Activated CD8-positive, alpha-beta memory T cell treated with anti-CD3 and anti-CD28 coated beads, Interleukin-2, amount 50 U/mL, for 24 hours (primary cell): Measurements from ENCODE around the gene WDR72.

Source experiments
- DNase-seq: peaks from one replicate; pipeline ENCODE4 v3.0.0-alpha.2; 2020; ENCODE audit errors: extremely low read depth

WDR72 gene

DNA sequence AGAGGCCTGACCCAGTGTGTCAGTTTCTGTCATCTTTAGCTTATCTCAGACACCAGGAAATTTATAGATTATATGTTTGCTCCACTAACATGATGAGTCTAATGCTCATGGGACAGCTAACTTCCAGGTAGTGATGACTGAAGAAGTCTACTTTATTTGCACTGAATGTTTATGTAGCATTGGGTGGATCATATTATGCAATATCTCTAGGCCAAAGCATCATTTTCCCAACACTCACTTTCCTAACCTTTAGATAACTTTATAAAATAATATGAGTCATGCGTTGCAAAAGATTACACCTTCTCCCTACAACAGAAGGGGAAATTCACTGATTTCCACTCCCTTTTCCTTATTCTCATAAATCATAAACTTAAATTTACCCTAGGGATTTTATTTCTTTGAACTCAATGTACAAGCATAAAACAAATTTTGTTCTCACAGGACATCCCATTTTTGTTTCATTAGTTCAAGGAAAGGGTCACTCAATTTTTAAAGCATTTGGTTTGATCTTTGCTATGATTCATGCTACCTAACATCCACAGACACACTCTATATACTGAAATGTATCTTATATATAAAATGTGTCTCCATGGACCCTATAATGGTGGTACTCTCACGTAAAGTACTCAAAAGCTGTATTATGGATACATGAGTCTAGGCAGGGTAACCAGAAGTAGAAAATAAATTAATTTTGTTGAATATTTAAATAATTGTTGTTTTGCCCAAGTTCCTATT is 225.2 kb downstream of the WDR72 start:
- no peak for DNase-seq

DNA sequence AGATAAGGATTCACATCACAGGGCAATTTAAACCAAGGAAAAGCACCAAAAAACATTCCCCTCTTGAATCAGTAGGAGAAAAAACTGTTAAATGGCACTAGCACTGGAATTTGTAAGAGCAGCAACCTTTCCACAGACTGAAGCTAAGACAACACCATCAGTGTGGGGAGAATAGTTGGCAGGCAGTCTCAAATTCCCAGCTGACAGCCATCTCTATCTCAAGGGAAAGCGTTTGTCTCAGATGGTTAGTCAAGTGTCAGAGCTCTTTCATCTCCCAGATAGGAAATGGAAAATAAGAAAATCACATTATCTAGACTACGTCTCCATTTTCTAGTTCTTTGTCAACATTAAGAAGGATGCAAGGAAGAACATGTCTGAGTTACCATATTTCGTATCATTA is 228.7 kb downstream of the WDR72 start:
- DNase-seq: no peak

DNA sequence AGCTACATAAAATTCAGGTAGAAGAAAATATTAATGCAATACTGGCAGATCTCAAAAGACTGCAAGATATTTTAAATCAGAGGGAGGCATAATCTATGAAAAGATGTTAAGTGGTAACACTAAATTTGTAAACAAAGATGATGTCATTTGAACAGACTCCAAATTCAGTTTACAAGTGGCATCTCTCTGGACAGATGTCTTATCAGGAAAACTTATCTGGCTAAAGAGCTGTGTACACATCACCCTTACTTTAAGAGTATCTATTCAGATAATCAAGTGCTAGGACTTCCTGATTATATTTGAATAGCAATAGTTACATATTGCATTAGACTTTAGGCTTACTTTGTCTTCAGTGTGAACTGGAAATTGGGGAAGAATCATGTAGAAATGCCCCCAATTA is 231.5 kb downstream of the WDR72 start:
- no peak for DNase-seq

DNA sequence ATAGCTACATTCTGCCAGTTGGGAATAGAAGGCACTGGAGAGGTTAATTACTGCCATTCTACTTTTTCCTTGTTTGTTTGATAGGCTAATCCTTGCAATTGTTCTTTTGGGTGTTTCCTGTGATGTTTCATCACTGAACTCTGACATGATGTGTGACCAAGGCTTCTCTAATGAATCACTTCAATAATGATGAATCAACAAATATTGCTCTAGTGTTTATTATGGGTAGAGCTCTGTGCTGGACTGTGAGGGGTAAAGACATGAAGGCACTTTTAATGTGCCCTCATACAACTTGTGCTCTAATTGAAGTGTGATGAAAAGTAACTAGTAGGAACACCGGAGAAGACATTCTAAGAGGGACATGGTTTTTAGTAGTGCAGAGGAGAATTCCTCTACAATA is 233.6 kb downstream of the WDR72 start:
- DNase-seq: no peak

DNA sequence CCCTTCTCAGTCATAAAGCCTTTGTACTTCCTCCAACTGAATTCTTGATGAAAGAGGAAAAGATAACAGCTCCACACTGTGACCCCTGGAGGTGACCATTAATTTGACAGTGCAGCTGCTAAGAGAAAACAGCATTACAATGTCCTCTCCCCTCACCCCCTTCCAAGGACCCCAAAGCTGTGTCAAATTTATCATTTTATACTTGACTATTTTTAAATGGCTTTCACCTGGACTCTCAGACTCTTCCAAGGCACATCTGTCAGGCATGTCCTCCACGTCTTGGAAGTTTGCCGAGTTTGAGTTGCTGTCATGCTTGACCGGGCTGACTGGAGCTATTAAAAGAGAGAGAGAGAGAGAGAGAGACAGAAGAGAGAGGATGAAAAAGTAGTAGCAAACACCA is 236.5 kb downstream of the WDR72 start:
- DNase-seq: no peak

DNA sequence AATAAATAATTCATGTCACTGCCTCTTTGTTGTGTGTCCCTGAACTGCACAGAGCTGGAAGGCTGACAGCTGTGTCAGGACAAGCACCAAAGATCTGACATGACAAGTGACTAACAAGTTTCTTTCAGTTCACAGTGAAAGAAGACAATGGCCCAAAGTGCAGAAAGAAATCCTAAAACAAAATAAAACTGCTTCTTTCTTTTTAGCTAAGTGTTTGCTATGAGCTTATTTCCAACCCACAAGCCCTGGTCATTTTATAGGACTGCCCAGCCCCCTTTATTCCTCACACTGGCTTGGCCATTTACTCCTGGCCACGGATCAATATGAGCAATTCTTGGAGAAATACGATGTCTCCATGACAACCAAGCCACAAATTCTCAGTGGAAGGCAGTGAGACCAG is 238.5 kb downstream of the WDR72 start:
- DNase-seq: no peak

DNA sequence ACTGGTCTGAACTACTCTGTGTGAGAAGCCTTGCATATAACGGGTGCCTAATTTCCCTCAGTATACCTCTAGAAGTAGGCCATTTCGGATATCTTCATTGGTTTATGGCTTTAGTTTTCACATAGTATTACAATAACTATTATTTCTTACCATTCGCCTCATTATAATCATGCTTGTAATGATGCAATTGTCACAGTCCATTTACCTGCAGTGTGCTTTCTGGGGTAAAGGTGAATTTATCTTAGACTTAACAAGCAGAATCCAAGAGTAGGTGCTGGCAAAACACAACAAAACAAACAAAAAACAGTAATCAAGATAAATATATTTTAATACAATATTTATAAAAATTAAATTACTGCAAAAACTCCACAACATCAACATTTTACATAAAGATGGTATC is 246.0 kb downstream of the WDR72 start:
- no peak for DNase-seq

DNA sequence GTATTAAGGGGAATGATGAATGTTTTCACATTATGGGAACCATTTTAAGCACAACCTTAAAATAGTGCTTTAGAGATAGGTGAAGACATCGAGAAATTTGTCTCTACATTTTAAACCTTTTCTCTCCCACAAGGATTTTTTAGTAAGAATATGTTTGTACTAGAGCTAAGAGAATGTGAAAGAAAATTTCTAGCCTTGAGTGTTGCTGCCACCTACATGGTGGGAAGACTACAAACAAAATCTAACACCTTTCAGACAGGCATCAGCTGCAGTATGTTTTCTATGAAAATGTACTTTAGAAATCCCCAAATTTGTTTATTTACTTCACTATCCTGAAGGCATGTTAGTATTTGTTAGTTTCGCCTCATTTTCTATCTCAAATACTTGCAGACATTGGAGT is 247.4 kb downstream of the WDR72 start:
- no peak for DNase-seq

DNA sequence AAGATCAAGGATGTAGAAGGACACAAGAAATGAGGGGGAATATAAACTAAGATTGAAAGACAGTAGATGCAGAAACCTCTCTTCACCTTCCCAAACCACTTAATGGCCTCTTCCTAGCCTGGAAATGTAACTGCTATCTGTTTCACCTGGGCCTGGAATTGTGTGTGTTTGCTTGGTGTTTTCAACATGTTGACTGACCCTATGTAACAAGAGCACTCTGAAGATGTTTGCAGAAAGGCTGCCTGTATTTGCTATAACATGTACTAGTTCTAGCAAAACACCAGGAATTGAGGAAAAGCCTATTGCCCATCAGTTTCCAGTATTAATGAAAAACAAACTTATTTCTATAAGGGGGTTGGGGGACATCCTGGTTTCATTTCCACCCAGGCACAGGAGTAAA is 248.3 kb downstream of the WDR72 start:
- no peak for DNase-seq

DNA sequence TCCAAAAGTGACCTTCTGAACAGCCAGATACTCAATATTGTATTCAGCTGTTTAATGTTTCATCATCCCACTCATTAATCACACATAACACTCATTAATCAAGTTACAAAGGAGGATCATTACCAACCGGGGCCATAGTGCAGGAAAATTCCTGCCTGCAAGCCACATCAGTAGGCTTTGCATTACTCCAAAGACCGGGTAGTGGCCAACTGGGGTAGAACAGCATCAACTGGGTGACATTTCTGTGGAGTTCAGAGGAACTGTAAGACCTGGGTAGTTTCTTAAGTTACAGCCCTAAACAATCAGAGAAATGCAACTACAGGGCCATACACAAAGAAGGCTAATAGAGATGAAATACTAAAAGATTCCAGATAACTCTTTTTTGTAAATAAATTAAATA is 253.1 kb downstream of the WDR72 start:
- DNase-seq: no peak

DNA sequence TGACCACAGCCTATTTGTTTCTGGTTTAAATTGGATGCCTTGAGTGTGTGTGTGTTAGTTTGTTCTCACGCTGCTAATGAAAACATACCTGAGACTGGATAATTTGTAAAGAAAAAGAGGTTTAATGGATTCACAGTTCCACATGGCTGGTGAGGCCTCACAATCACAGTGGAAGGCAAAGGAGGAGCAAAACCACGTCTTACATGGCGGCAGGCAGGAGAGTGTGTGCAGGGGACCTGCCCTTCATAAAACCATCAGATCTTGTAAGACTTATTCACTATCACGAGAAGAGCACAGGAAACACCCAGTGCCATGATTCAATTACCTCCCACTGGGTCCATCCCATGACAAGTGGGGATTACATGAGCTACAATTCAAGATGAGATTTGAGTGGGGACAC is 260.5 kb downstream of the WDR72 start:
- no peak for DNase-seq

DNA sequence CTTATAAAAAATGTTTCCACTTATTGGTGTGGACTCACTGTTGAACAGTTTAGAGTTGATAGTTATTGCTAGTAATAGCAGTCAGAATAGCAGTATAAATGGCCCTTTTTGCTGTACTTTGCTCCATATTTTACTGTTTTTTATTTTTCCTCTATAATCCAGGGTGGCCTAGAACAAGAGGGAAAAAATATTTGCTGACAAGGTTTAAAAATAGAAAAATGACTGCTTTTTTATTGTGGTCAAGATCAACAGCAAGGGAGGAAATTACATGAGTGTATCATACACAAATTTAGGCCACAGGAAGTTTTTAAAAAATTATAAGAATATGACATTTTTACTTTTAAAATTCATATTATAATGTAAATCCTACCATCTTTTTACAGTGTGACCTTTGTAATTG is 269.1 kb downstream of the WDR72 start:
- DNase-seq: no peak

DNA sequence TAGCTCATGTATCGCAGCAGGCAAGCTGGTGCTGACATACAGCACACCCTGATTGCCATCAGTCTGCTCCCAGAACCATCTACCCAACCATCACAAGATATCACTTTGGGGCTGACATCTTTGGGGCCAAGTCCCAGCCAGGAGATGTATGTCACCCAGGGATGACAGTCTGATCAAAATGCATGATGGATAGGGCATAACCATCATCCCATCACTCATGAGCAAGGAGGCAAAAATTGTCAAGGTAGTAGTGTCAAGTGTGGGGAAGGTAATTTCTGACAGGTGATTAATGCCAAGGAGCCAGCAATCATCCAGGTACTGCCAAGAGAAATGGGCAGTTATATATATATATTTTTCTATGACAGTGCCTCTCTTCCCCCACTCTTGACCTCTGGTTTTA is 277.4 kb downstream of the WDR72 start:
- no peak for DNase-seq

DNA sequence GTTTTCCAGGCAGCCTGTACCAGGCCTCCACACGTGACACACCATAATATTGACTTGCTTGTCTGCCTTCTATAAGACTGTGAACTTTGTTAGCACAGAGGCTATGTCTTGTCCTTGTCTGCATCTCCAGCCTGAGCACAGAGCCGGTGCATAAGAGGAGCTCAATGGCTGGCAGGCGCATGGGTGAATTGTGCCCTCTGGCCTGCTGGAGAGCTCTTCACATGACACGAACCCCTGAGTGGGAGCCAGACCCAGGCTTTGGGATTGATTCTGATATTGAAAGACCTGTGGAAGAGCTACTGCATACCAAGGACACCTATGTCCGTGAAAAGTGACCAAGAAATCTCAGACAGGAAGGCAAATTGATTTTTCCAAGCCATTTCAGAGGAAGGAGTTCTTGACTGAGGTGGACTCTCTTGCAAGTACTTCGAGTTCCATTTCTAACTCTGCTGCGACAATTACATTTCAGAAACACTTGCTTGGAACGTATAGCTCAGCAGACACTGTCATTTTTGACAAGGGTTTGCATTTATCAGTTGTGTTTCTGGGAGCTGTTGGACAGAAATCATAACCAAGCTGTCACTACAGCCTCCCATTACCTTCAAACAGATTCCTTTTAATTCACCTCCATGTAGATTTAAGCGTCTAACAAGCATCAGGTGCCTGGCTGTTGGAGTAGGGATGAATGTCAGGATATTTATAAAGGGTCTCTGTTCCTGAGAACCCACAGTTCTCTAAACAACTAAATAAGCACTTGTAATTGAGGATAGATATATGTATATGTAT is 281.3 kb downstream of the WDR72 start:
- DNase-seq: no peak

DNA sequence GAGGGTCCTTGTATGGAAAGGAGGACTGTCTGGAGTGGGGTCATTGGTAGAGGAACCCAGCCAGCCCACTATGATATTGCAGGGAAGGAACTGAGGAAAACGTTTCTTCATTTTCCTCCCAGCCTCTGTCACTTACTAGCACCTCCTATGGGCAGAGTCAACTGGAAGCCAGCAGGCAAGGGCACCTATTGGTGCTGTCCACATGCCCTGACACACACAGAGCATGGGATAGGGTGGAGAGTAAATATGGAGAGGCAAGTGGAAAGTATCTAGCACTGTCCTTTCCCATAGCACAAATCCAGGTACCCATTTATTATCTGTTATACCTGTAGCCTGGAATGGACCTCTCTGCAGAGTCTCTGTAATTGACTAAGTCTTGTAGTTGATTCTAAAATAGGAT is 285.6 kb downstream of the WDR72 start:
- DNase-seq: no peak

DNA sequence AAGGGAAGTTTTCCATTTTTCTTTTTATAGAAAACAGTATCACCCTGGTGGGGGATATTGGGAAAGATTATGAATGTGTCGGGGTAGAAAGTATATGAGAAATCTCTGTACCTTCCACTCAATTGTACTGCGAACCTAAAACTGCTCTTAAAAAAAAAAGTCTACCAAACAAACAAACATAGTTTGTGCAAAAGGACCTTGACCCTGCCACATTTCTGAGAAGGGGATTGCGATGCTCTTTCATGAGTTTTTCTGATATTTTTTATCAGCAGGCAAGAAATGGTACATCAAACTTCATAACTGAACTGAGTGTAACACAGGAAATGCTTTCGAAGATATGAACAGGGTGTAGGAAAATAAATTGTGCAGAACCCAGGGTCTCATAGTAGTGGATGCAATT is 286.0 kb downstream of the WDR72 start:
- DNase-seq: no peak

DNA sequence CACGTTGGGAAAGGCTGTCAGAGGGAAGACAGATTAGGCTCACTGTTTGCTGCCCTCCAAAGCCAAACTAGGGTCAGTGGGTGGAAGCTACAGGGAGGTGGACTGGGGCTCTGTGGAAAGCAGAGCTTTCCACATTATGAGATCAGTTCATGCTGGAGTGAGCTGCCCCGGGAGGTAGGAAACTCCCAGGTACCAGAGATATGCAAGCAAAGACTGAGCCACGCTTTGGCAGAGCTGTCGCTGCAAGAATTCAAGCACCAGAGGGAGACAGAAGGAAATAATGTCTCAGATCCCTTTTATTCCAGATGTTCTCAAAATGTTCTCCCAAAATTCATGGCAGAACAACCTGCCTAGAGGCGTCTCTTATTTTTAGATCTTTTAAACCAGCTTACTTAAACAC is 286.6 kb downstream of the WDR72 start:
- no peak for DNase-seq

DNA sequence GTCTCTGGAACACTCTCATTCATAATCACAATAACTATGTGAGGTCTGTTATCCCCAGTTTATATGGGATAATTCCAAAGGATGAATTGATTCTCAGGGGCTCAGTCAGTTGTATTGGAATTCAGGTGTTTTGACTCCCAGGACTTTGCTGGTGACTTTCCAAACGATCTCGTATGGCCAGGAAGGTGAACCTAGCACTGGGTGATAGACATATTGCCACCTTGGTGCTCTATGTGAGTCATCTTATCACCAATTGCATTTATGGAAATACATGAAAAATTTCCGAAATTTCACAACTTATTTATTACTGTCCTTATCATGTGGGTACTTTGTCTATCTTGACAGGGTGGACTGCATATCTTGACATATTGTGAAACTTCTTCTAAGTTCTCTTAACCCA is 287.3 kb downstream of the WDR72 start:
- DNase-seq: no peak

DNA sequence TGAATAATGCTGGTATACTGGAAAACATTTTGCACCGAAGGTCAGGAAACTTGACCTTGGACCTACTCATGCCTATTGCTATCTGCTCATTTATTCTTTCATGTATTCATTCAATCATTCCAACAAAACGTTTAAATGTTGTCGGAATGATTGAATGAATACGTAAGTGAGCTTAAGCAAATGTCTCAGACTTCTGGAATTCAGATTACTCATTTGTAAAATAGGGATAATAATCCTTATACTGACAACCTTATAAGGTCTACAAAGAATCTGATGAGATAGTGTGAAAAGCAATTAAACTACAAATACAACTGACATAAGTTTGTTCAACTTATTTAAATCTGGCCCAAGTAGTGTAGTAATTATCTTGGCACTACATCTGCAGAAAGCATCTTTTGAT is 288.7 kb downstream of the WDR72 start:
- no peak for DNase-seq

DNA sequence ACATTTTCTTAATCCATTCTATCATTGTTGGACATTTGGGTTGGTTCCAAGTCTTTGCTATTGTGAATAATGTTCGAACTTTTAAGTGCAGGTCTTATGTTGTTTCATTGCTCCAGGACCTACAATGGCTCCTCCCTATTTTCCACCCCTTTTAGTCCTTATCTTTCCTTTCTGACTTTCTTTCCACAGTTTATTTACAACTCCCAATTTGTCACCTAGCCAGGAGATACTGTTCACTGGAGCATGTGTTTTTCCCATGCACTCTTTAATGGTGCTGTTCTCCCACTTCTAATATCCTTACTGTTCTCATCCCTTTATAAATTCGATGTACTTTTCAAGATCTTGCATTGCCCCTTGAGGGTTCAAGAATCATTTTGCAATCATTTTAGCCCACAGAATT is 290.0 kb downstream of the WDR72 start:
- no peak for DNase-seq
